Stimulated activated CD8-positive, alpha-beta memory T cell treated with anti-CD3 and anti-CD28 coated beads, Interleukin-4, amount 100 ng/mL, for 24 hours (primary cell): ENCODE data around the gene AMZ1.
"Not testable (repeated sequence)": the region's sequence is repeated elsewhere in the genome, so short reads cannot be mapped to it uniquely, and the experiment has no call there.

ENCODE experiments used
- DNase-seq: peaks from one replicate; pipeline ENCODE4 v3.0.0-alpha.2; 2020; ENCODE audit warnings: low read depth

The AMZ1 gene

DNA sequence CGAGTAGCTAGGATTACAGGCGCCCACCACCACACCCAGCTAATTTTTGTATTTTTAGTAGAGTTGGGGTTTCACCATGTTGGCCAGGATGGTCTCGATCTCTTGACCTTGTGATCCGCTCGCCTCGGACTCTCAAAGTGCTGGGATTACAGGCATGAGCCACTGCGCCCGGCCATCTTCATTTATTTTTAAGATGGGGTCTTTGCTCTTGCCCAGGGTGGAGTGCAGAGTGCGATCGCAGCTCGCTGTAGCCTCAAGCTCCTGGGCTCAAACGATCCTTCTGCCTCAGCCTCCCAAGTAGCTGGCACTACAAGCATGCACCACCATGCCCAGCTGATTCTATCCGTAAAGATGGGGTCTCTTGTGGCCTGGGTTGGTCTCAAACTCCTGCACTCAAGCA, 39.2 kb downstream of the AMZ1 start:
- not testable (repeated sequence) for DNase-seq

DNA sequence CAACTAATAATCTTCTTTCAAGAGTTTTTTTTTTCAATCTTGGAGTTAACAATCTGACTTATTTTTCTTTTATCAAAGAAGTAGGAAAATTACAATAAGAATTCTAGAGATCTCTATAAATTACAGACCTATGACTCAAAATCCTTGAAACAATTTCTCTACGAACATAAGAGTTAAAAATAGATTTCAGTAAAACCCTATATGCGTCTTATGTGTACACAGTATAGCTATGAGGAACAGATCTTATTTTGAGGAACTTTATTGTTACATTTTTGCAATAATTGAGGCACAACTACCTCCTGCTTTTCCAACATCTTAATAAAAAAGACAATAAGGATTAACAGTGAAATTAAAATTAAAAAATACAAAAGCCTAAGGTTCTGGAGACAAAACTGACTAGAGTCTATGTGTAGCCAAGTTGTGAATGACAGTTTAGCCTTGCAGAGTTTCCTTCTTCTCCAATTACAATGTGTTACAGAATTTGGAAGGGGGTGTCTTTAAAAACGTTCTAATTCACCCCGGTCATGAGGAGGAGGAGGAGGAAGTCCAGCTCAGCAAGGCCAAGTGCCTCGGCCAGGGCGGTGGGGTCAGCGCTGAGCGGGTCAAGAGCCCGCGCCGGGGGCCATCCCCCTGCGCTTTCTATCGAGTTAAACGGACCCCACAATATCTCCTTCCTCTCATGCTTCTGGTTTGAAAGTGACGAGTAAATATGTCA, 40.5 kb downstream of the AMZ1 start:
- DNase-seq = no peak

DNA sequence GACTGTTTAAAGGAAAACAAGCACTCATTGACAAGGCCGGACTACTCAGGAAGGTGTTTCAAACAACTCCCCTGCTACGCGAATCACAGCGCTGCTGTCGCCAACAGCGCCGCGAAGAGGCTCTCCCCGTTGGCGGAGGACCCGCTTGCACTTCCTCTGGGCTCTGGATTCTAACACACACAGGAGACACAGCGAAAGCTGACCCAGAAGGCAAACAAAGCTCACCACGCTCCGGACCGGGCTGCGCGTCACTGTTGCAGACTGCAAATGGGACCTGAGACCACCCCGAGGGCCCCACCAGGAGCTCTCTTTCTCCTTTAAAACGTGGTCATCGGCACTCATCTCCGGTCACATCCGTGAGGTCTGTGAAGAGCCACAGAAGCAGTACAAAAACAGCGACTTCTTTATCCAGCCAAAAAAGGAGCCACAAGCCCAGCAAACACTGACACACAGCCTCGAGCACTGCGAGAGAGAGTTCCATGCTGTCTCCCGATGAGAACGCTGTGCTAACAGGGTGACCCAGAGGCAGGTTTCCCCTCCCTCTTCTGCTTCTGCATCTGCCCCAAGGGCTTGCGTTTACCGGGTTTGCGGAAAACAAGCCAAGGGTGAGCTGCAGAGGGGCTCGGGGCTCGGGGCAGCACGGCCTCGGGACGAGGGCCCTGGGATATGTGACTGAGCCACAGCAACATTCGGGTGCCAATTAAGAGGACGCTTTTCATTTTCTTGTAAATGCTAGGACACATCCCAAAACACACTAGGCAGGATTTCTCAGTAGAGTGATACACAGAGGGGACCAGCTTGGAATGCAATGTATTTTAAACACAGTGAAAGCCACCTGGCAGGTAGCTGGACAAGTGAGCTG, 41.3 kb downstream of the AMZ1 start:
- no peak for DNase-seq

DNA sequence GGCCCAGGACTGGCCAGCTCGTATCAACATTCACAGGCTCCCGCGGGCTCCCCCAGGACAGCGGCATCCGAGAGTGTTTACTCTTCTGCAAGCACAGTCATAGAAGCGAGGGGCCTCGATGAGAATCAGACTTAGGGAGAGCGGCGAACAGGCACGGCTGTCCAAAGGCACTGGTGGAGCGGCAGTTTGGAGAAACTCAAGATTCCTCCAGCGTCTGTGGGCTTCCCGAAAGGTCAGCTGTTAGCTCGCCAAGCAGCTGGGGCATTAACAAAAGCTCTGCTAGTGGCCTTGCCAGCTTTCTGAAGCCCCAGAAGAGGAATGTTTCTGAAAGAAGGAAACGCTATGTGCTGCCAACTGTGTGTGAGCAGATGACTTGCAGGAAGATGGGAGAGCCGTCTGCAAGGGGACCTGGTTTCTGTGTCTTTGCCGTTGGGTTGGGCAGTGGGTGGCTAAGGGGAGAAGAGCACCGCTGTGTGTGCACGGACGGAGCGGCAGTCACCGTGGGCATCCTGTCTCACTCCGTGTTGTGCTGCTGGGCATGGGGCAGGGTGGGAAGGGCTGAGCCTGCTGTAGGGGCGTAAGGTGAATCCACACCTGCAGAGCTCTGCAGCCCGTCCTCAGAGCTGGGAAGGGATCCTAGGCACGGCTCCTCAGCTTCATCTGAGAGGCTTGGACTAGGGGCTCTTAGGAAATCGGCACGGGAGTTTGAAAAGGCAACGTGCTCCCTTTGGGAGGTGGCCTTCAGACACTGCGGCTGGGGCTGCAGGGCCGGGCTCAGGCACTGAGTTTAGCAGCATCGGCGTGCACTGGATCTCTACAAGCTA, 42.1 kb downstream of the AMZ1 start:
- DNase-seq = no peak

GRCh38 chr7:2730846-2731770, 43.1 kb downstream of the AMZ1 start:
- DNase-seq = no peak

- DNase-seq = no peak
Observed at GRCh38 chr7:2732388-2732787, 44.4 kb downstream of the AMZ1 start.

DNA sequence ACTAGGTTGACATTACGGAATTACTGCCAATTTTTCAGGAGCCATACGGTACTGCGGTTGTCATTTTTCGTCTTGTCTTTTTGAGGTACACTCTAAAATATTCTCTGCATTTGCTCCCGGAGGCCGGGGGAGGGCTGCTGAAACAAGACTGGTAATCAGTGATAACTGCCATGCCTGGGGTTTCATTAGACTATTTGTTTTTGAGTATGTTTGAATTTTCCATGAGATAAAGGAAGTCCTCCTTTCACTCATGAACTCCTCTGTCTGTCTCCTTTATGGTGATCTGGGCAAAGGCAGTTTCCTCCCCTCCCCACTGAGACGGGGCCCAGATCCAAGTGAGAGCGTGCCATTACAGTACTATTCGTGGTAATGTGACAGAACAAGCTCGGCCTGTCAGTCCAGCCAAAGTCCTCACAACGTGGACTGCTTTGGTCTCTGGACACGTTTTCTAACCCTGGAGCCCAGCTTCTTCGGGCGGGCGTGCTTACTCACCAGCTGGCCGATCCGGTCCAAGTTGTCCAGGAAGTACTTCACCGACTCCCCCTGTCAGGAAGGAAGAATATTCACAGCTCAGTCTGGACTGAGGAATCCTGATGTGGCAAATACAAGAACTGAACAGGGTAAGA, 45.1 kb downstream of the AMZ1 start:
- no peak for DNase-seq

GRCh38 chr7:2734084-2734686, 46.2 kb downstream of the AMZ1 start:
- DNase-seq = no peak

- no peak for DNase-seq
Observed at GRCh38 chr7:2734751-2735571, 47.0 kb downstream of the AMZ1 start.

DNA sequence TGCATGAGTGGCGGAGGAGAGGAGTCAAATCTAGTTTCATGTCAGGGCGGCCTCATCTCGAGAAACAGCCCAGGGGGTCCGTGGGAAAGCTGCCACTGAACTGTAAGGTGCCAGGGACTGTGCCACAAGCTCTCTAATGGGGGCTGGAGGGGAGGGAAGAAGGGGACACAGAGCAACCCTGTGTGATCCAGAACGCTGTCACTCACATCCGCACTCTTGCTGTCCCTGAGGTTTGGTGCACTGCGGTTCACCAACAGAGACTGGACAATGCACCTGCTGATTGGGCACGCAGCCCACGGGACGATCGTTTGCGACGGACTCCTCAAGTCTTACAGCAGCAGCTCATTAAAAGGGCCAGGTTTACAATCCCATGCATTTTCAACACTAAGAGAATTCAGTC, 47.7 kb downstream of the AMZ1 start:
- DNase-seq = no peak

- DNase-seq = no peak
Observed at GRCh38 chr7:2736411-2736914, 48.5 kb downstream of the AMZ1 start.

DNA sequence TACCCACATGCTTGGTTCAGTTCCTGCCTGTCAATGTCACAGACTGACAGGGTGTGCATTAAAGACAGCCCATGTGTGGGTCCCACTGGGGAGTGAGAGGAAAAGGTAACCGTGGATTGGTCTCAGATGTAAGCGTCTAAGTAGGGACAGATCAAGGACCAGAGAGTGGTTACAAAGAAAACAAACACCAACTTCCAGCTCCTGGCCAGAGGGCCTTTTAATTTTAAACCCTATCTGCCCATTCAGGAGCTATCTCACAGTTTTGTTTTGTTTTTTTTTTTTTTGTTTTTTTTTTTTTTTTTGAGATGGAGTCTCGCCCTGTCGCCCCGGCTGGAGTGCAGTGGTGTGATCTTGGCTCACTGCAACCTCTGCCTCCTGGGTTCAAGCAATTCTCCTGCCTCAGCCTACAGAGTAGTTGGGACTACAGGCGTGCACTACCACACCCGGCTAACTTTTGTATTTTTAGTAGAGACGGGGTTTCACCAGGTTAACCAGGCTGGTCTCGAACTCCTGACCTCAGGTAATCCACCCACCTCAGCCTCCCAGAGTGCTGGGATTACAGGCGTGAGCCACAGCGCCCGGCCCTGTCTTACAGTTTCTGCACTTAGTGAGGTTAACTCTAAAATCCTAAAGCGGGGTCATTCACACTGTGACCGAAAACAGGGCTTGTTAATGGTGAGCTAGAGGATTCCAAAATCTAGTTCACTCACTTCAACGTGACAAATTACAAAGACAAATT, 49.2 kb downstream of the AMZ1 start:
- not testable (repeated sequence) for DNase-seq

DNA sequence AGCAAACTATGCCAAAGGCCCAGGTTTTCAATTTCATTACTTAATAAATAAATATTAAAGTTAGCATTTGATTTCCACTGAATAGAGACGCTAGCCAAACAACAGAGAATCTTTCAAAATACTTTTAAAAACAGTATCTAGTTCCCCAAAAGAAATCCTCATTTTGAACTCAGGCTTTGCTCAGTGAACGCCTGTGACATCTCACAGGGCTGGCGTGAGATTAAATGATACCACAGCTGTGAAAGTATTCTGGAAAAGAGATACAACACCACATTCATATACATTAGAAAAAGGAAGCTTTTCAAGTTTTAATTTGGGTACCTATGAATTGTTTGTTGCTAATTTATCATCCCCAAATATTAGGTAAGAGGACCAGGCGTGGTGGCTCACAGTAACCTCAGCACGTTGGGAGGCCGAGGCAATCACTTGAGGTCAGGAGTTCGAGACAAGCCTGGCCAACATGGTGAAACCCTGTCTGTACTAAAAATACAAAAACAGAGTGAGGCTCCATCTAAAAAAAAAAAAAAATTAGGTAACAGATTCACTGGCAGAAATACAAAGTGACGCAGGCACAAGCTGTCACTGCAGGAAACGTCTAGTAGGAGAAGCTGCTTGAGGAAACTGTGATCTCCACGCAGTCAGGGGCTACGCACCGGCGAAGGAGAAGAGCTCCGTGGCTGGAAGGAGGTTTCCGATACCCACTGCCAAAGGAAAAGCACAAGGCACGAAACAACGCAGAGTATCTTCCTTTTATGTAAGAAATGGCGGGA, 50.0 kb downstream of the AMZ1 start:
- DNase-seq = no peak

- DNase-seq = no peak
Observed at GRCh38 chr7:2738766-2739549, 51.0 kb downstream of the AMZ1 start.

DNA sequence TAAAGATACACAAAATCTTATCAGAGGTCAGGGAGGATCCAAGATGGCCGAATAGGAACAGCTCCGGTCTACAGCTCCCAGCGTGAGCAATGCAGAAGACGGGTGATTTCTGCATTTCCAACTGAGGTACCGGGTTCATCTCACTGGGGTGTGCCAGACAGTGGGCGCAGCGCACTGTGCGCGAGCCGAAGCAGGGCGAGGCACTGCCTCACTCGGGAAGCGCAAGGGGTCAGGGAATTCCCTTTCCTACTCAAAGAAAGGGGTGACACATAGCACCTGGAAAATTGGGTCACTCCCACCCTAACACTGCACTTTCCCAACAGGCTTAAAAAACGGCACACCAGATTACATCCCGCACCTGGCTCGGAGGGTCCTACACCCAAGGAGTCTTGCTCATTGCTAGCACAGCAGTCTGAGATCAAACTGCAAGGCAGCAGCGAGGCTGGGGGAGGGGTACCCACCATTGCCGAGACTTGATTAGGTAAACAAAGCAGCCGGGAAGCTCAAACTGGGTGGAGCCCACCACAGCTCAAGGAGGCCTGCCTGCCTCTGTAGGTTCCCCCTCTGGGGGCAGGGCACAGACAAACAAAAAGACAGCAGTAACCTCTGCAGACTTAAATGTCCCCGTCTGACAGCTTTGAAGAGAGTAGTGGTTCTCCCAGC, 55.7 kb downstream of the AMZ1 start:
- not testable (repeated sequence) for DNase-seq

GRCh38 chr7:2748684-2749083, 60.7 kb downstream of the AMZ1 start:
- DNase-seq = not testable (repeated sequence)

DNA sequence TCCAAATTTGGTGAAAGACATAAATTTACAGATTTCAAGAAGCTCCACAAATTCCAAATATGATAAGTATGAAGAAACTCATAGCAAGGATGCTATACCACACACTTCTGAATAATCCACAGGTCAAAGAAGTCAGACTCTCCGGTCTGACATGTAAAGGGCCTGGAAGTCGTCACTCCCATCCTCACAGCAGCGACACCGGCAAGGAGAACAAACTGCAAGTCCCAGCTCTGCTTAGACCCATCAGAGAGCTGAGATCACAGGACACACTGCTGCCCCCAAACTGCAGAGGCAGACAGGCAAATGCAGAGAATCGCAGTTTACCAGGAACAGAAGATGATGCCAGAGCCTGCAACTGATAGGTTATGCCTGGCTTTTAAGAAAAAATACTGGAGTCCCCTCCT, 62.0 kb downstream of the AMZ1 start:
- DNase-seq = no peak
